Vagina (tissue), 2 donors: ENCODE measurements around the gene APBB1IP.

Source experiments
- CTCF ChIP-seq, 3 experiments: fragments of 450-650 bp in 2 of 3; fragments of 200-600 bp in 1 of 3; sonication (generic) in 1 of 3; IDR thresholded peaks; one replicate each; pipeline ENCODE4 v1.5.1; 2017 to 2019; ENCODE audit warnings: antibody characterized with exemption in 3 of 3, mild to moderate bottlenecking in 2 of 3, moderate library complexity in 2 of 3
- POLR2A ChIP-seq, 2 donors: fragments of 450-650 bp; IDR thresholded peaks; one replicate each; pipeline ENCODE4 v1.6.1; 2017; ENCODE audit warnings: antibody characterized with exemption in 2 of 2, mild to moderate bottlenecking in 2 of 2, moderate library complexity in 2 of 2
- POLR2AphosphoS5 ChIP-seq, 2 donors: sonication (generic); formaldehyde crosslinking; IDR thresholded peaks; one replicate each; pipeline ENCODE4 v1.9.0; 2017; ENCODE audit warnings: antibody characterized with exemption in 2 of 2, mild to moderate bottlenecking in 2 of 2, low read depth in 1 of 2; ENCODE audit not compliant: insufficient read depth in 1 of 2

DNA sequence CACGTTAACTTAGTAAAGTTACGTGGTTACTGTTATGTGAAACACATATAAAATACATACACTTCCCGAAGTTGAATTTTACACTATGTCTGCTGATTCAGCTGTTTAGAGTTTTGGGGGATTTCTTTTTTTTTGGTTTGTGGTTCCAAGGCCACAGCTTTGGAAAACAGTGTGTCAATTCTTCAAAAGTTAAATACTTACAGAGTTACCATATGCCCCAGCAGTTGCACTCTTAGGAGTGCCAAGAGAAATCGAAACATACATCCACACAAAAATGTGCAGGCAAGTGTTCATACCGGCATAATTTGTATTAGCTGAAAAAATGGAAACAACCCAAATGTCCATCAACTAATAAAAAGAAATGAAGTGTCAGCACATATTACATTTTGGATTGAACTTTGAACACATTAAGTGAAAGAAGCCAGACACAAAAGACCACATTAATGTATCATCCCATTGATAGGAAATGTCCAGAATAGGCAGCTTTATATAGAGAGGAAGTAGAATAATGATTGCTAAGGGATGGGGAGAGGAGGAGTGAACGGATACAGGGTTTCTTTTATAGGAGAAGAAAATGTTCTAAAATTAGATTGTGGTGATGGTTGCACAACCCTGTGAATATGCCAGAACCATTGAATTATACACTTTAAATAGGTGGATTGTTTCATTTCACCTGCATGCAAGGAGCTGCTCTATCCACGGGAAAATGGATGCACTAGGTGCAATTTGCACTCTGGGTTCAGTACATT is 17.6 kb downstream of the APBB1IP start:
- TF ChIP-seq CTCF (IDR thresholded peaks at IDR 0.05) = no peak
- TF ChIP-seq POLR2AphosphoS5 (IDR thresholded peaks at IDR 0.05; ENCODE audit: insufficient read depth in 1 of 2, low read depth in 1 of 2) = no peak
- no peak for TF ChIP-seq POLR2A (IDR thresholded peaks at IDR 0.05)
